IPS-15b (cell line): ENCODE results near the gene SLC25A36.

ENCODE experiments used
- H3K27me3 ChIP-seq: one replicate; pipeline ENCODE4 v1.6.1; 2013; ENCODE audit warnings: low read length; ENCODE audit not compliant: control insufficient read depth, insufficient read depth
- H3K36me3 ChIP-seq: one replicate; pipeline ENCODE4 v1.6.1; 2013; ENCODE audit warnings: low read length; ENCODE audit not compliant: control insufficient read depth, insufficient read depth
- H3K4me1 ChIP-seq: one replicate; pipeline ENCODE4 v1.6.1; 2013; ENCODE audit warnings: mild to moderate bottlenecking, low read length; ENCODE audit not compliant: control insufficient read depth, insufficient read depth
- H3K4me3 ChIP-seq: one replicate; pipeline ENCODE4 v1.5.1; 2013; ENCODE audit warnings: low read depth, low read length
- H3K9ac ChIP-seq: one replicate; pipeline ENCODE4 v1.6.1; 2013; ENCODE audit warnings: low read depth, mild to moderate bottlenecking, low read length
- H3K9me3 ChIP-seq: one replicate; pipeline ENCODE4 v1.6.1; 2013; ENCODE audit warnings: mild to moderate bottlenecking, low read length; ENCODE audit not compliant: control insufficient read depth, insufficient read depth

The SLC25A36 gene, protein sequence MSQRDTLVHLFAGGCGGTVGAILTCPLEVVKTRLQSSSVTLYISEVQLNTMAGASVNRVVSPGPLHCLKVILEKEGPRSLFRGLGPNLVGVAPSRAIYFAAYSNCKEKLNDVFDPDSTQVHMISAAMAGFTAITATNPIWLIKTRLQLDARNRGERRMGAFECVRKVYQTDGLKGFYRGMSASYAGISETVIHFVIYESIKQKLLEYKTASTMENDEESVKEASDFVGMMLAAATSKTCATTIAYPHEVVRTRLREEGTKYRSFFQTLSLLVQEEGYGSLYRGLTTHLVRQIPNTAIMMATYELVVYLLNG

DNA sequence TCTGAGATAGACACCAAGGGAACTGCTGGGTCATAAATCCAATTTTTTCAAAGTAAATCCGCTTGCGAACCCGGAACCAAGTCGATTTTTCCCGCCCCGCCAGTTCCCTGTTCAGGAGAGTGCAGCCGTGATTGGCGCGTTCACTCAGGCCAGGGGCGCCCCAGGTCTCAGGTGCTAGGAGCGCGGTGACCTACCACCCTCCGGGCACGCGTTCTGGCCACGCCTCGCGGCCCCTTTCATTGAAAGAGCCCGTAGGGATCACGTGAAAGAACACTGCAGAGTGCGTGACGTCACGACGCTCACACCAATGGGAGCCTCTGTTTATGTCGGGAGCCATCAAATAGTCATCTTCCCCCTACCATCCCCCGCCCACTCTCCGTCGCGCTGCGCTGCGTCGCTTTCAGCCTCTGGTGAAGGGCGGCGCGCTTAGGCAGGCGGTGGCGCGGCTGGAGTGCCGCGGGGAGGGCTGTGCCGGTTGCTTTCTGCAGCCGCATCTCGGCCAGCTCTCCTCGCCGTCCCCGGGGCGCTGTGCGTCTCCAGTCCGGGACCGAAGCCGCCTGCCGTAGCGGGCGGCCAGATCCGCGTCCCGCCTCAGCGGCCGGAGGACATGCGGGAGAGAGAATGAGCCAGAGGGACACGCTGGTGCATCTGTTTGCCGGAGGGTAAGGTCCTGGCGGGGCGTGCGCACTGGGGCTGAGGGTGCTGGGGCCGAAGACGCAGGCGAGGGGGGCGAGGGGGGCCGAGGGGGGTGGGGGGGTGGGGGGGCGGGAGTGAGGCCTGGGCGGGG lies at the start of gene SLC25A36:
TSS of gene SLC25A36 (plus strand) at position 403 of the 787 bp plus-strand sequence. CDS start at position 622, 219 bp downstream.
- H3K4me3 ChIP-seq: peak within 1 kb of the TSS; percentile 80
- H3K9me3 ChIP-seq: no peaks in the 10 kb centered on the region
- no peaks in the 10 kb centered on the region for H3K27me3 ChIP-seq
- H3K9ac ChIP-seq: peak within 1 kb of the TSS; percentile 86
- no peaks in the 10 kb centered on the region for H3K36me3 ChIP-seq
- H3K4me1 ChIP-seq: no peaks in the 10 kb centered on the region

DNA sequence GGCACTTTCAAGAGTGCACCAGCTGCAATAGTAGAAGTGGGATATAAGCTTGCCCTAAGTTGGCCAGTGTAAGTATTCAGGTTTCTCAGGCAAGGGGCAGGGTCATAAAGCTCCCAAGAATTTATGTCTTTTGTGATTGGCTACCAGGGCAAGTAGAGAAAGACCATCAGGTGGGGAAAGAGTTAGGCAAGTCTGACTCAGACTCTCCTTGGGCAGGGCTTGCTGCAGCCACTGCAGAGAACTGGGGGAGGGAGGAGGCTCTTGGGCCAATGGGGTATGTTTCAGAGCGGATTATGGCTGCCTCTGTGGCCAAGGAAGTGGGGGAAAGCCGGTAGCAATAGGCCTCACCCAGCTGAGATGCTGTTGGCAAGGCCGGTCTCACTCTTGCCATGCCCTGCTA lies 44.6 kb upstream of the SLC25A36 start:
- no peak overlapping the region for H3K4me3 ChIP-seq
- H3K9me3 ChIP-seq: no peaks in the 10 kb centered on the region
- H3K27me3 ChIP-seq: no peaks in the 10 kb centered on the region
- H3K36me3 ChIP-seq: no peaks in the 10 kb centered on the region
- no peak overlapping the region for H3K9ac ChIP-seq
- H3K4me1 ChIP-seq: no peaks in the 10 kb centered on the region

DNA sequence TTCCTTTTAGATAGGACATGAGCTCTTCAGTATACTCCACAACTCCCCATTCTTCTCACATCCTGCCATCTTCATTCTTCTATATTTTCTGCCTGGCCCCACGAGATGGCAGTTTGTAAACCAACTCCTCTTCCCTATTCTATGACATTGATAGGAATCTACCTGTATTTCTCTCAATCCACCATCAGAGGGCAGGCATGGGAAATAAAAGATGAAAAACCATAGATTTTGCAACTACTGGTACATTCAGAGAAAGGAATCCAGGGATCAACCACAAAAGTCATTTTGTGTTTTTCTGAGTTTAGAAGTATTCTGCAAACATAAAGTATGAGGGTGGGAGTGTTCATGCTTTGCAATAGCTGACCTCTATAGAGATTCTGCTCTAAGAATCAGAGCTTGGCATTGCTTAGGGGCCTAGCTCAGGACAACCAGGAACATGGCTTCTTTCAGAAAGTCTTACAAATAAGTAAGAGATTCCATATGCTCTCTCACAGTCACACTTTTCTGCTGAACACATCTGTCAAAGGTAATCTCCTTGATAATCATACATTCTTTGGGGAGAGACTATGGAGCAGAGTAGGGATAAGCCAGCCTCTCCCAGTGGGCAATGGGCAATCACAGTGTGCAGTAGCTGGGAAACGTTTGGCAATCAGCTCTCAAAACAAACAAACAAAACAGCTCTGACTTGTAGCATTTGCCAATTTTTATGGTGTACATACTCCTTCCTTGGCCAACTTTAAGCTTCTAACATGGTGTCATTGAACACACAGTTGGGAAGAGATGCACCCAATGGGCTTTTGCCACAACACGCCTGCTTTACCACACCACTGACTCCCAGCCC lies 43.1 kb upstream of the SLC25A36 start:
- no peak overlapping the region for H3K9ac ChIP-seq
- H3K4me1 ChIP-seq: no peaks in the 10 kb centered on the region
- no peak overlapping the region for H3K4me3 ChIP-seq
- no peaks in the 10 kb centered on the region for H3K9me3 ChIP-seq
- H3K36me3 ChIP-seq: no peaks in the 10 kb centered on the region
- H3K27me3 ChIP-seq: no peaks in the 10 kb centered on the region

- Histone ChIP-seq H3K27me3 (no peaks in the 10 kb centered on the region), H3K36me3 (no peaks in the 10 kb centered on the region), H3K4me3 (no peak overlapping the region), H3K9me3 (no peaks in the 10 kb centered on the region), H3K4me1 (no peaks in the 10 kb centered on the region), H3K9ac (no peak overlapping the region)
Measured at GRCh38 chr3:140899363-140899762, 42.3 kb upstream of the SLC25A36 start.

GRCh38 chr3:140902791-140903190 lies 38.8 kb upstream of the SLC25A36 start:
- H3K4me1 ChIP-seq: no peaks in the 10 kb centered on the region
- no peaks in the 10 kb centered on the region for H3K9me3 ChIP-seq
- no peaks in the 10 kb centered on the region for H3K36me3 ChIP-seq
- H3K9ac ChIP-seq: no peak overlapping the region
- no peaks in the 10 kb centered on the region for H3K27me3 ChIP-seq
- no peak overlapping the region for H3K4me3 ChIP-seq

GRCh38 chr3:140903196-140903595 lies 38.4 kb upstream of the SLC25A36 start:
- Histone ChIP-seq H3K27me3 (no peaks in the 10 kb centered on the region), H3K36me3 (no peaks in the 10 kb centered on the region), H3K9me3 (no peaks in the 10 kb centered on the region), H3K4me3 (no peak overlapping the region), H3K9ac (no peak overlapping the region), H3K4me1 (no peaks in the 10 kb centered on the region)

- Histone ChIP-seq H3K9ac (no peak overlapping the region), H3K27me3 (no peaks in the 10 kb centered on the region), H3K4me1 (no peaks in the 10 kb centered on the region), H3K4me3 (no peak overlapping the region), H3K9me3 (no peaks in the 10 kb centered on the region), H3K36me3 (no peaks in the 10 kb centered on the region)
Measured at GRCh38 chr3:140904521-140904920, 37.1 kb upstream of the SLC25A36 start.

DNA sequence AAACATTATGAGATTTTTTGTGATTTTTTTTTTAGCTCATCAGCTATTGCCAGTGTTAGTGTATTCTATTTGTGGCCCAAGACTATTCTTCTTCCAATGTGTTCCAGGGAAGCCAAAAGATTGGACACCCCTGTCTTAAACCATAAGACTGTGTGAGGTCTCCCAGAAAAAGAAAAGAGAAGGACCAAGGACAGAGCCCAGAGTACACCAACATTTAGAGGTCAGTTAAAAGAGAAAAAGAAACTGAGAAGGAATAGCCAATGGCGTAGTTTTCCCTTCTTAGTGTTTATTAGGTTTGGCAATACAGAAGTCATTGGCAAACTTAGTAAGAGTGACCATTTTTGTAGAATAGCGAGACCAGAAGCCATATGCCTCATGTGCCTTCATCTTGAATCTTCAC lies 36.1 kb upstream of the SLC25A36 start:
- H3K4me1 ChIP-seq: no peaks in the 10 kb centered on the region
- H3K9ac ChIP-seq: no peak overlapping the region
- no peaks in the 10 kb centered on the region for H3K36me3 ChIP-seq
- H3K27me3 ChIP-seq: no peaks in the 10 kb centered on the region
- H3K9me3 ChIP-seq: no peaks in the 10 kb centered on the region
- no peak overlapping the region for H3K4me3 ChIP-seq

- H3K9ac ChIP-seq: no peak overlapping the region
- no peaks in the 10 kb centered on the region for H3K9me3 ChIP-seq
Measured at GRCh38 chr3:140906785-140907184, 34.9 kb upstream of the SLC25A36 start.

DNA sequence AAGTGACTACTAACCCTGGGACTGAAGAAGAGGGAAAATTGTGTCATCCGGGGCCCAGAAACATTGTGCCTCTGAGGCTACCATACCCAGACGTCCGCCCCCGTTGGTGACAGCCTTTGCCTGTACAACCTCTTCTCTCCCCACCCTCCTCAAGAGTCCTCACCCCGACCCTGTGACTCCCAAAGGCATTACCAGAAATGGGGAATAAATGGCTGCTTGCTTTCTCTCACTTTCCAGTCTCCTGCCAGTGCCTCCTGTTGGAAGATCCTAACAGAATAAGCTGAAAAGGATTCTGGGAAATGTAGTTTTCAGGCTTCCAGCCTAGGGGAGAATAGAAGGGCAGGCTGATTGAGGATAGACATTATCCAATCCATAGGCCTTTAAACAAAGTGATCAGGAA lies 30.8 kb upstream of the SLC25A36 start:
- Histone ChIP-seq H3K9me3 (no peaks in the 10 kb centered on the region), H3K4me3 (peak overlapping the region; percentile 71), H3K27me3 (peaks cover 1% of the 10 kb centered on the region), H3K4me1 (no peaks in the 10 kb centered on the region), H3K9ac (no peak overlapping the region), H3K36me3 (no peaks in the 10 kb centered on the region)

More at GRCh38 chr3:140906785-140907184, 34.9 kb upstream of the SLC25A36 start:
- Histone ChIP-seq H3K27me3 (no peaks in the 10 kb centered on the region), H3K36me3 (no peaks in the 10 kb centered on the region), H3K4me3 (no peak overlapping the region), H3K4me1 (no peaks in the 10 kb centered on the region)

DNA sequence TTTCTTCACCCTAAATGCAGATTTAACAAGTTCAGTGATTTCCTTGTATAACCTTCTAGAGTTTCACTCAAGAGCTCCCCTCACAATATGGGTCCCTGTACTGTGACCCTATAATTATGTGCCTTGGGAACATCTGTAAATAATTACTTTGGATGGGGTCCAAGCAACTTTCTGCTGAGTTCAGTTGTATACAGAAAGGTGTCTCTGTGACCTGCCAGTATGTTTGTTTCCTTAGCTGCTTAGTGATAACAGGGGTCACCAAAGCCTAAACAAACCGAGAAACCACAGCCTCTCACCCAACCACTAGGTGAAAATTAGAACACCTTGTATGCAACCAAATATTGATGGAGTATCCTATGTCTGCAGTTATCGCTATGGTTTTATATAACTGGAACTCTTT lies 29.8 kb upstream of the SLC25A36 start:
- Histone ChIP-seq H3K27me3 (peaks cover 2% of the 10 kb centered on the region), H3K9ac (no peak overlapping the region), H3K4me1 (no peaks in the 10 kb centered on the region), H3K36me3 (no peaks in the 10 kb centered on the region), H3K9me3 (no peaks in the 10 kb centered on the region), H3K4me3 (no peak overlapping the region)
